DOHH2 (cell line): ENCODE data around the gene SRC.

Experiments used
- H3F3A ChIP-seq: fragments of 200-600 bp; sonication (generic), shearing (Covaris generic); 2 replicates; pipeline ENCODE4 v1.6.0; 2016; ENCODE audit warnings: antibody characterized with exemption, mild to moderate bottlenecking; ENCODE audit not compliant: control insufficient read depth, insufficient read depth
- H3K27ac ChIP-seq: fragments of 200-600 bp; sonication (generic); 2 replicates; pipeline ENCODE4 v1.5.1; 2014; ENCODE audit warnings: low read depth, mild to moderate bottlenecking, low read length, moderate library complexity
- H3K27me3 ChIP-seq: fragments of 200-600 bp; sonication (generic); 2 replicates; pipeline ENCODE4 v1.6.1; 2014; ENCODE audit warnings: mild to moderate bottlenecking, low read length, mixed read lengths; ENCODE audit not compliant: control insufficient read depth
- H3K36me3 ChIP-seq: fragments of 200-600 bp; sonication (generic); 2 replicates; pipeline ENCODE4 v1.6.1; 2014; ENCODE audit warnings: mild to moderate bottlenecking, low read length, moderate library complexity, mixed read lengths; ENCODE audit not compliant: control insufficient read depth
- H3K4me1 ChIP-seq: fragments of 200-600 bp; sonication (generic); 2 replicates; pipeline ENCODE4 v1.6.1; 2014; ENCODE audit warnings: mild to moderate bottlenecking, low read length, mixed read lengths; ENCODE audit not compliant: control insufficient read depth
- H3K4me2 ChIP-seq: fragments of 200-600 bp; sonication (generic); 2 replicates; pipeline ENCODE4 v1.6.0; 2014; ENCODE audit warnings: mild to moderate bottlenecking, low read length, moderate library complexity
- H3K4me3 ChIP-seq: fragments of 200-600 bp; sonication (generic); 2 replicates; pipeline ENCODE4 v1.5.1; 2014; ENCODE audit warnings: mild to moderate bottlenecking, low read length, mixed read lengths
- H3K79me2 ChIP-seq: fragments of 200-600 bp; sonication (generic); 2 replicates; pipeline ENCODE4 v1.6.1; 2014; ENCODE audit warnings: mild to moderate bottlenecking, low read length, mixed read lengths; ENCODE audit not compliant: control insufficient read depth
- H3K9me2 ChIP-seq: fragments of 200-600 bp; sonication (generic); replicated peaks from 2 replicates; pipeline ENCODE4 v1.6.1; 2014; ENCODE audit warnings: mild to moderate bottlenecking, low read length, mixed read lengths; ENCODE audit not compliant: control insufficient read depth
- H3K9me3 ChIP-seq: fragments of 200-600 bp; sonication (generic); 2 replicates; pipeline ENCODE4 v1.6.1; 2014; ENCODE audit warnings: antibody characterized with exemption, low read length, mixed read lengths; ENCODE audit not compliant: control insufficient read depth, insufficient read depth
- H4K20me1 ChIP-seq: fragments of 200-600 bp; sonication (generic); 2 replicates; pipeline ENCODE4 v1.6.0; 2014; ENCODE audit warnings: low read depth, mild to moderate bottlenecking, antibody characterized with exemption, low read length, moderate library complexity; ENCODE audit not compliant: control insufficient read depth, insufficient read depth
- CTCF ChIP-seq: fragments of 200-600 bp; sonication (generic); IDR thresholded peaks from one replicate; pipeline ENCODE4 v1.5.1; 2014; ENCODE audit warnings: antibody characterized with exemption, mild to moderate bottlenecking, low read depth, low read length; ENCODE audit not compliant: poor library complexity, severe bottlenecking
- EZH2phosphoT487 ChIP-seq: fragments of 200-600 bp; sonication (generic); IDR thresholded peaks from 2 replicates; pipeline ENCODE4 v1.6.1; 2017; ENCODE audit warnings: borderline replicate concordance, mild to moderate bottlenecking, antibody characterized with exemption, low read length, moderate library complexity, mixed read lengths

The SRC gene

GRCh38 chr20:37347347-37347823, 1.4 kb downstream of the SRC start:
- Histone ChIP-seq H4K20me1 (peaks cover 3% of the 10 kb centered on the region; the same call in 1 of the 2 replicates), H3K27me3 (peaks cover 34% of the 10 kb centered on the region), H3K27ac (no peak overlapping the region)

DNA sequence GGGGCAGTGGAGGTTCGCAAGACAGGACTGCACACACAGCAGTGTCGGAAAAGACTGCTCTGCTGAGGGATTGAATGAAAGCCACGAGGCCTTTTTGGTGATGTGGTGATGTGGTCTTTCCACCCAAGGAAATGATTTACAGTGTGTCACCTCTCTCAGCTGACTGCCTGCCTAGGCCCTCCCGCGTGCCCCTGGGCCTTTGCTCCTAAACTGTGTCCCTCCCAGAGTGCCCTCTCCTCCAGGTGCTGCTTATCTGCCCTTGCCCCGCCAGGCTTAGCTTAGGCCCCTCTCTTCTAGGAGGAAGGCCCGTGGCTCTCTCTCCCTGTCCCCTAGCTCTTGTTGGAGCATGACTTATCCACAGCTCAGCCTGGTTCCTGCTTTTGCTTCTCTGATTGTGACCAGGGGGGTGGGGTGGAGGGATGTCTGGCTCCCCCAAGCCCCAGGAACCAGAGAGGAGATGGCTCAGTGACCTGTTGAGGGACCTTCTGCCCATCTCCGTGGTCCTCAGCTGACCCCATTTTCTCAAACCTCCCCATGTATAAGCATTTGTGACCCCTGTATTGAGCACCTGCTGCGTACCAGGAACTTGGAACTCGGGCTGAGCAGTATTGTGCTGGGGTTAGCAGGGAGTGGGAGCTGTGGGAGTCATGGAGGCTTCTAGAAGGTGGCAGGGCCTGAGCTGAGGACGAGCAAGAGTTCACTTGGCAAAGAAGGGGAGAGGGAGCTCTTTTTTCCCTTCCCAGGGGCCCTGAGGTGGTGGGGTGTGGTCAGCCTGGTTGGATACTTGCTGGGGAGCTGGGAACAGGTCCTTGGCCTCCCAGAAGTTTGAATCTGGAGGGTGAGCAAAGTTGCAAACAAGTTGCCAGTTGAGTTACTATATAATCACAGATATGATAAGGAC, 2.2 kb downstream of the SRC start:
- peaks cover 3% of the 10 kb centered on the region; the same call in 1 of the 2 replicates for H4K20me1 ChIP-seq
- no peaks in the 10 kb centered on the region for H3F3A ChIP-seq
- 0 out of 2 replicates have a peak, but pooled peaks cover 3% of the 10 kb centered on the region for H3K4me1 ChIP-seq
- H3K9me3 ChIP-seq: no peaks in the 10 kb centered on the region
- no peak overlapping the region for H3K4me3 ChIP-seq
- no peaks in the 10 kb centered on the region for H3K9me2 ChIP-seq
- no peak for TF ChIP-seq EZH2phosphoT487
- no peak for TF ChIP-seq CTCF
- no peak overlapping the region for H3K4me2 ChIP-seq
- H3K36me3 ChIP-seq: no peaks in the 10 kb centered on the region
- no peaks in the 10 kb centered on the region for H3K79me2 ChIP-seq
- H3K27me3 ChIP-seq: peaks cover 34% of the 10 kb centered on the region
- H3K27ac ChIP-seq: no peak overlapping the region

More at GRCh38 chr20:37347347-37347823, 1.4 kb downstream of the SRC start:
- TF ChIP-seq EZH2phosphoT487: no peak
- no peak for TF ChIP-seq CTCF
- H3F3A ChIP-seq: no peaks in the 10 kb centered on the region
- no peak overlapping the region for H3K4me2 ChIP-seq
- no peaks in the 10 kb centered on the region for H3K36me3 ChIP-seq
- 0 out of 2 replicates have a peak, but pooled peaks cover 3% of the 10 kb centered on the region for H3K4me1 ChIP-seq
- no peaks in the 10 kb centered on the region for H3K9me3 ChIP-seq
- H3K4me3 ChIP-seq: no peak overlapping the region
- H3K9me2 ChIP-seq: no peaks in the 10 kb centered on the region
- H3K79me2 ChIP-seq: no peaks in the 10 kb centered on the region

GRCh38 chr20:37348792-37349516, 3.0 kb downstream of the SRC start:
- Histone ChIP-seq H4K20me1 (peaks cover 3% of the 10 kb centered on the region; the same call in 1 of the 2 replicates), H3K4me2 (no peak overlapping the region), H3K27me3 (peaks cover 35% of the 10 kb centered on the region), H3K79me2 (no peaks in the 10 kb centered on the region), H3F3A (no peaks in the 10 kb centered on the region), H3K9me2 (no peaks in the 10 kb centered on the region), H3K4me3 (no peak overlapping the region), H3K4me1 (0 out of 2 replicates have a peak, but pooled peaks cover 3% of the 10 kb centered on the region), H3K27ac (no peak overlapping the region), H3K36me3 (no peaks in the 10 kb centered on the region), H3K9me3 (no peaks in the 10 kb centered on the region)
- TF ChIP-seq EZH2phosphoT487 (no peak), CTCF (no peak)
